HG02759 (cell line): ENCODE measurements around the gene ABCD2.
"Not testable (repeated sequence)": the region's sequence is repeated elsewhere in the genome, so short reads cannot be mapped to it uniquely, and the experiment has no call there.

Experiments
- ATAC-seq: cut with Tn5 transposase; IDR thresholded peaks from one replicate; pipeline ENCODE4 v1.9.1; 2021; ENCODE audit warnings: mild to moderate bottlenecking, moderate library complexity; ENCODE audit not compliant: unreplicated experiment

The ABCD2 gene

GRCh38 chr12:39613525-39613924 is 6.1 kb downstream of the ABCD2 start:
- ATAC-seq: no peak

GRCh38 chr12:39612250-39612649 is 7.4 kb downstream of the ABCD2 start:
- no peak for ATAC-seq

GRCh38 chr12:39611818-39612217 is 7.8 kb downstream of the ABCD2 start:
- no peak for ATAC-seq

- no peak for ATAC-seq
These were observed 9.1 kb downstream of the ABCD2 start for GRCh38 chr12:39610436-39611025.

- ATAC-seq: no peak
These were observed 12.7 kb downstream of the ABCD2 start for GRCh38 chr12:39606712-39607423.

GRCh38 chr12:39605996-39606395 is 13.6 kb downstream of the ABCD2 start:
- no peak for ATAC-seq

- no peak for ATAC-seq
These were observed 14.1 kb downstream of the ABCD2 start for GRCh38 chr12:39605501-39605900.

GRCh38 chr12:39603065-39603464 is 16.5 kb downstream of the ABCD2 start:
- no peak for ATAC-seq

GRCh38 chr12:39601951-39602350 is 17.7 kb downstream of the ABCD2 start:
- not testable (repeated sequence) for ATAC-seq

GRCh38 chr12:39595928-39596327 is 23.7 kb downstream of the ABCD2 start:
- ATAC-seq: no peak

GRCh38 chr12:39592295-39592694 is 27.3 kb downstream of the ABCD2 start:
- ATAC-seq: no peak

GRCh38 chr12:39588348-39588747 is 31.3 kb downstream of the ABCD2 start:
- ATAC-seq: no peak

GRCh38 chr12:39587225-39587624 is 32.4 kb downstream of the ABCD2 start:
- peak; percentile 81 for ATAC-seq

- ATAC-seq: peak; percentile 21
These were observed 32.8 kb downstream of the ABCD2 start for GRCh38 chr12:39586816-39587215.

GRCh38 chr12:39581592-39581991 is 38.0 kb downstream of the ABCD2 start:
- ATAC-seq: no peak

GRCh38 chr12:39575498-39575875 is 44.1 kb downstream of the ABCD2 start:
- no peak for ATAC-seq

- ATAC-seq: no peak
These were observed 44.7 kb downstream of the ABCD2 start for GRCh38 chr12:39574785-39575497.

GRCh38 chr12:39574378-39574777 is 45.2 kb downstream of the ABCD2 start:
- no peak for ATAC-seq

GRCh38 chr12:39573971-39574370 is 45.6 kb downstream of the ABCD2 start:
- no peak for ATAC-seq

- no peak for ATAC-seq
These were observed 47.1 kb downstream of the ABCD2 start for GRCh38 chr12:39572551-39572950.

GRCh38 chr12:39571351-39571750 is 48.3 kb downstream of the ABCD2 start:
- ATAC-seq: no peak

GRCh38 chr12:39553476-39553875 is 66.1 kb downstream of the ABCD2 start:
- ATAC-seq: no peak
